Measurements from ENCODE around the gene TSR2. TPM values are rescaled to one million over a fixed set of nuclear protein-coding genes. Genes with fewer than 3 reads are reported as not detected.

Gene TSR2
- polyA plus RNA-seq, 1 experiment, result 15.6 TPM

- no peak for DNase-seq (ENCODE audit: low read depth)
- Histone ChIP-seq H3K36me3 (ENCODE audit: control insufficient read depth, insufficient read depth, low read length) (peaks cover 10% of the 10 kb centered on the region), H3K27me3 (ENCODE audit: control insufficient read depth, insufficient read depth, low read length) (no peaks in the 10 kb centered on the region), H3K4me3 (ENCODE audit: low read depth, low read length) (no peak overlapping the region)
- ChIA-PET POLR2A (no interaction called here), CTCF (interaction anchor here (1.1 kb wide), 1 partner anchor 12 kb away, joined by 3 read pairs; no protein-coding TSS in a partner anchor)
- no peak for TF ChIP-seq CTCF (IDR thresholded peaks at IDR 0.05; ENCODE audit: insufficient read depth, low read depth, low read length)
Observed at GRCh38 chrX:54470054-54470760, 30.0 kb downstream of the TSR2 start.

- no peak for TF ChIP-seq CTCF (IDR thresholded peaks at IDR 0.05; ENCODE audit: insufficient read depth, low read depth, low read length)
- Histone ChIP-seq H3K36me3 (ENCODE audit: control insufficient read depth, insufficient read depth, low read length) (peaks cover 5% of the 10 kb centered on the region), H3K27me3 (ENCODE audit: control insufficient read depth, insufficient read depth, low read length) (no peaks in the 10 kb centered on the region), H3K4me3 (ENCODE audit: low read depth, low read length) (no peak overlapping the region)
- POLR2A ChIA-PET, result no interaction called here
- CTCF ChIA-PET, result no interaction called here
- no peak for DNase-seq (ENCODE audit: low read depth)
Observed at GRCh38 chrX:54473993-54474859, 34.0 kb downstream of the TSR2 start.

GRCh38 chrX:54479136-54480111, 39.2 kb downstream of the TSR2 start:
- no peak for TF ChIP-seq CTCF (IDR thresholded peaks at IDR 0.05; ENCODE audit: insufficient read depth, low read depth, low read length)
- Histone ChIP-seq H3K36me3 (ENCODE audit: control insufficient read depth, insufficient read depth, low read length) (no peaks in the 10 kb centered on the region), H3K4me3 (ENCODE audit: low read depth, low read length) (no peak overlapping the region), H3K27me3 (ENCODE audit: control insufficient read depth, insufficient read depth, low read length) (no peaks in the 10 kb centered on the region)
- no peak for DNase-seq (ENCODE audit: low read depth)
- ChIA-PET POLR2A (no interaction called here), CTCF (no interaction called here)

GRCh38 chrX:54482839-54483593, 42.8 kb downstream of the TSR2 start:
- H3K4me3 ChIP-seq (ENCODE audit: low read depth, low read length), result no peak overlapping the region; the same call in 1 of the 2 replicates
- no peaks in the 10 kb centered on the region for H3K36me3 ChIP-seq (ENCODE audit: control insufficient read depth, insufficient read depth, low read length)
- ChIA-PET CTCF (interaction anchor here (0.7 kb wide), 1 partner anchor 51 kb away, joined by 3 read pairs; no protein-coding TSS in a partner anchor), POLR2A (interaction anchor here (0.6 kb wide), 1 partner anchor 36 kb away, joined by 7 read pairs; no protein-coding TSS in a partner anchor)
- TF ChIP-seq CTCF (IDR thresholded peaks at IDR 0.05; ENCODE audit: insufficient read depth, low read depth, low read length), result no peak
- no peak for DNase-seq (ENCODE audit: low read depth)
- H3K27me3 ChIP-seq (ENCODE audit: control insufficient read depth, insufficient read depth, low read length), result no peaks in the 10 kb centered on the region

All from BJ (cell line).